ENCODE results near the gene RASIP1.

The RASIP1 gene

GRCh38 chr19:48670699-48671445, 69.5 kb downstream of the RASIP1 start:
- DNase-seq, result no peak
